Measurements from ENCODE around the gene MTHFD1L.
"Not testable (repeated sequence)": the region's sequence is repeated elsewhere in the genome, so short reads cannot be mapped to it uniquely, and the experiment has no call there.

The MTHFD1L gene

DNA sequence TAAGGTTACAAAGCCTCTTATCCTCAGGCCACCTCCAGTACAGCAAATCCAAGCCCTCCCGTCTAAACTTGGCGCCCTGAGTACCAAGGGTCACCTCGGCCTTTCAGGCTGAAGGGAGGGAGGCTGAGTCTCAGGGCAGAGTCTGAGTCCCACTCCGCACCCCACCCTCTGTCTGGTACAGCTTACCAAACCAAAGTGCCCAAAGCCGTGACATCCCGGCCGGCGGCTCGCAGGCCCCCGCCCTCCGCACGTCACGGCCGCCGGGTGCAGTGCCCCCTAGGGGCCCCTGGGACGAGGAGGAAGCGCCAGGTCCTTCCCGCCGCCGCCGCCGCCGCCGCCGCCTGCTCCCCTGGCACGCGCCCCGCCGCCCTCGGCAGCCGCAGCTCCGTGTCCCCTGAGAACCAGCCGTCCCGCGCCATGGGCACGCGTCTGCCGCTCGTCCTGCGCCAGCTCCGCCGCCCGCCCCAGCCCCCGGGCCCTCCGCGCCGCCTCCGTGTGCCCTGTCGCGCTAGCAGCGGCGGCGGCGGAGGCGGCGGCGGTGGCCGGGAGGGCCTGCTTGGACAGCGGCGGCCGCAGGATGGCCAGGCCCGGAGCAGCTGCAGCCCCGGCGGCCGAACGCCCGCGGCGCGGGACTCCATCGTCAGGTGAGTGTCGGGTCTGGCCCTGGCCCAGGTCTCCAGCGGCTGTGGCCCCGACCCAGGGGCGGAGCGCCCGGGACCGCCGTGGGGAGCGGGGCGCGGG lies at the start of gene MTHFD1L:
MTHFD1L (plus strand) TSS at position 297 of the 741 bp plus-strand sequence; CDS start at position 418, 121 bp downstream.
- peak; percentile 66 for DNase-seq (ENCODE audit: low spot score)

DNA sequence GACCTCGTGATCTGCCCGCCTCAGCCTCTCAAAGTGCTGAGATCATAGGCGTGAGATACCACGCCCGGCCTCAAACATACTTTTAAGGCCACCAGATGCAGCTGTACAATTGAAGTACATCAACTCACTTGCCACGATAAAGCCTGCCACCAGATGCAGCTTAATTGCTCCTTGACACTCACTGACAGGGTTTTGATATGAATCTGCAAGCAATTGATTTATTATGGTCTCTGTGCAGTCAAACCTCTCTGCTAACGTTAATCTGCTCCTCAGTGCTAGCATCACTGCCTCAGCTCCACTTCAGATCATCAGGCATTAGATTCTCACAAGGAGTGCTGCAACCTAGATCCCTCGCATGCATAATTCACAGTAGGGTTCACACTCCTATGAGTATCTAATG lies 48.9 kb upstream of the MTHFD1L start:
- DNase-seq (ENCODE audit: low spot score) = not testable (repeated sequence)

- no peak for DNase-seq (ENCODE audit: low spot score)
Measured at GRCh38 chr6:150822932-150823331, 42.6 kb upstream of the MTHFD1L start.

- no peak for DNase-seq (ENCODE audit: low spot score)
Measured at GRCh38 chr6:150826788-150827187, 38.7 kb upstream of the MTHFD1L start.

- DNase-seq (ENCODE audit: low spot score) = not testable (repeated sequence)
Measured at GRCh38 chr6:150828107-150828506, 37.4 kb upstream of the MTHFD1L start.

GRCh38 chr6:150830439-150831165 lies 34.9 kb upstream of the MTHFD1L start:
- no peak for DNase-seq (ENCODE audit: low spot score)

- DNase-seq (ENCODE audit: low spot score) = no peak
Measured at GRCh38 chr6:150831577-150831976, 33.9 kb upstream of the MTHFD1L start.

GRCh38 chr6:150835620-150836019 lies 29.9 kb upstream of the MTHFD1L start:
- no peak for DNase-seq (ENCODE audit: low spot score)

DNA sequence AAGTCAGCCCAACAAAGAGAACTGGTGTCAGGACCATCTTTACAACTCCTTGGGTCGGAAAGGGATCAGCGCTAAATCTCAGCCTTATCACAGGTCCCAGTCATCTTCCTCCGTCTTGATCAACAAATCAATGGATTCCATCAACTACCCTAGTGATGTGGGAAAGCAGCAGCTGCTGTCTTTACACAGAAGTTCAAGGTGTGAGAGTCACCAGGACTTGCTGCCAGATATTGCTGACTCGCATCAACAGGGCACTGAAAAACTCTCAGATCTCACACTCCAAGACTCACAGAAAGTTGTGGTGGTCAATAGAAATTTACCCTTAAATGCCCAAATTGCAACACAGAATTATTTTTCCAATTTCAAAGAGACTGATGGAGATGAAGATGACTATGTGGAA lies 25.3 kb upstream of the MTHFD1L start:
- DNase-seq (ENCODE audit: low spot score) = no peak

- no peak for DNase-seq (ENCODE audit: low spot score)
Measured at GRCh38 chr6:150841189-150841588, 24.3 kb upstream of the MTHFD1L start.

DNA sequence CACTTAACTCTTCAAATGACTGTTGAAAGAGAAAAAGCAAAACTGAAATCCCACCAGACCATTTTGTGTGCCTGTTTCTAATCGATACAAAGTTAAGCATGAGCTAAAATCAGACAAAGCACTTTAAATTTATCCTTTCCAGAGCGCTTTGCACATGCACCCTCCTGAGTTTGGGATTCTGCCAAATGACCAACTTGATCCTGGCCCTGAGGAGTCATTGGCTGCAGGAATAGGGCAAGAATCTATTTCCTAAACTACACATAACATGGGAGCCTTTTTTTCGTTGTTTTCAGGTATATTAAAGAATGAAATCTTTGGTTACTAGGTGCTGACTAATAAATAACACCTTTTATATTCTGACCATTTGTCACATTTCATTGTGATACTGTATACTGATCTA lies 23.8 kb upstream of the MTHFD1L start:
- DNase-seq (ENCODE audit: low spot score) = no peak

DNA sequence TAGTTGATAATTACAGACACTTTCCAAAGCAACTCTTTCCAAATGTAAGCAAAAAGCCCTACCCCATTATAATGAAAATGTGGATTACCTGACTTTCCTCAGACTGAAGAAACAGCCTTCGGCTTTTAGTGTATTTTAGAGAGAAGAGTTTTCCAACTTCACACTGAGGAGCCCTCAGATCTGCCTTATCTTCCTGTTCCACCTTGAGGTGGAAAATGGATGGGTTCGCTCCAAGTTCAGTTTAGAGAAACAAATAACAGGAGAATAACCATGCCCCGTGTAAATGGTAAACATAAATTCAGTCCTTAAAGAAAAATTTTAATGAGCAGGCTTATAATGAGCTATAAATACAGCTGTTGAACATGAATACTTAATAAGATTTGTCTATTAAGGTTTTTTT lies 21.1 kb upstream of the MTHFD1L start:
- no peak for DNase-seq (ENCODE audit: low spot score)

DNA sequence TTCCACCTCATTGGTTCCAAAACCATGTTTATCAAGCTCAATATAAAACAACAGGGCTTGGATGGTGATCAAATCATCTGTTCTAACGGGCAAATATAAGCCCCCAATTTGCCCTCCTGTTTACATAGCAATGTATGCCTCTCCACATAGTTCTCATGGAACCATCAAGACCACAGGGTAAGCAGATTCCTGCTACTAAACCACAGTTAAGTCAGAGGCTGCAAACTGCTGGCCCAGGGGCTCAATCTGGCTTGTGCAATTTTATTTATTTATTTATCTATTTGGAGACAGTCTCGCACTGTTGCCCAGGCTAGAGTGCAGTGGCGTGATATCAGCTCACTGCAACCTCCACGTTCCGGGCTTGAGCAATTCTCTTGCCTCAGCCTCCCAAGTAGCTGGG lies 18.9 kb upstream of the MTHFD1L start:
- no peak for DNase-seq (ENCODE audit: low spot score)

DNA sequence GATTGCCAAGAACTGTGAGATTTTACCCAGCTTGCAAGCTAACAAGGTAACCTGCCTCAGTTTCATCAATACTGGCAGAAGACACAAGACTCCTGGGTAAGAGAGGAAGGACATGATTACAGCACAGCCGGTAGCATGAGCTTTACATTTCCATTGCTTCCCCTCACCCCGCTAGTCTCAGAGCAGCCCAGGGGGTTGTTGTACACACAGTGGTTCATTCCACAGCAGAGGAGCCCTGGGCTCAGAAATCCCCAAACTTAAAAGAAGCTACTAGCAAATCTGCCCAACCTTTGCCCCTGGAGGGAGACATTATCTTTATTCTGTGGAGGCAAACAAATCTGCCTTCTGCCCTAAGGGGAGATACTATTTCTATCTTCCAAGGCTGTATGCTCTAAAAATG lies 17.1 kb upstream of the MTHFD1L start:
- DNase-seq (ENCODE audit: low spot score) = no peak

DNA sequence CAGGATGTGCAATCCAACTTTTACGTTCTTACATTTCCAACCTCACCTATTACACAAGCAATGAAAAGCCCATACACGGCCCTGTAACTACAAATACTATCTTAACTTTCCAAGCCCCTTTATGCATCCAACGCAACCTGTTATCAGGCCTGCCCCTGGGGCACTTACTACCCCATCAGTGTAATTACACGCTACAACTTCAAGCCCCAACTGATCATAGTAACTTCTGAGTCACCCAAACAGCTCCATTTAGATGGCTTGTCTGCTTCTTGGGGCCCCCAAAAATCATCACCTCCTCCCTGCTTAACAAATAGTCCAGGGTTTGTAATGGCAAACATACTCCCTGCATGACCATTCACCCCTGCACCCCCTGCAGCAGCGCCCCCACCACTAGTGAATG lies 11.1 kb upstream of the MTHFD1L start:
- DNase-seq (ENCODE audit: low spot score) = not testable (repeated sequence)

- not testable (repeated sequence) for DNase-seq (ENCODE audit: low spot score)
Measured at GRCh38 chr6:150855171-150855570, 10.3 kb upstream of the MTHFD1L start.

GRCh38 chr6:150857062-150857944 lies 8.2 kb upstream of the MTHFD1L start:
- DNase-seq (ENCODE audit: low spot score) = no peak

DNA sequence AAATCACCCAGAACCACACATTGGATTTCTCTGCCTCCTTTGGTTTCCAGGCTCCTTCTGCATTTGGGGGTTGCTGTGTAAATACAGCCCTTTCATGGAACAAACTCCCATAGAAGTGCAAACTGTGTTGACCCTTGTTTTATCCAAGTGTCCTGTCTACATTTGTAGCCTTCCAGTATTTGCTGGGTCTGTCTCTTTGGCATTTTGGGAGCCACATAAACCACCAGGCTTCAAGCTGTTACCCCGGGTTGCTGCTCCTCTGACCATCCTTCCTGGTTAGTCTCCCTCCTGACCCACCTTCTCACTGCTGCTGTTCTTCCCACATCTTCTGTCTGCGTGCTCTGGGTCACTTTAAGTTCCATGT lies 7.6 kb upstream of the MTHFD1L start:
- DNase-seq (ENCODE audit: low spot score) = no peak

GRCh38 chr6:150861448-150862168 lies 3.9 kb upstream of the MTHFD1L start:
- not testable (repeated sequence) for DNase-seq (ENCODE audit: low spot score)

- DNase-seq (ENCODE audit: low spot score) = no peak
Measured at GRCh38 chr6:150863213-150863928, 2.1 kb upstream of the MTHFD1L start.

DNA sequence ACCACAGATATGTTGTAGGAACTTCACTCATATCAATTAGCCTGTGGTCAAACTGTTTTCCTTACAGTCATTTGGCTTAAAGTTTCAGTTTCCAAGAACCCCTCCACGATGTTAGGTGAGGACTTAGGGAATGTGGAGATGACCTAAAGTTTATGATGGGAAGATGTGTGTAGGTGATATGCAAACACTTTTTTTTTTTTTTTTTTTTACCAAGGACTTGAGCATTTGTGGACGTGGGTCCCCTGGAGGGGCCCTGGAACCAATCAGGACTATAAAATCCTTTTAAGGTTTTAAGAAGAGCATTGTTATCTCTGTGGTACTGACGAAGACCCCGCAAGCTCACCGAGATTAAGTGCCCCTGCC lies 478 bp upstream of the MTHFD1L start:
- no peak for DNase-seq (ENCODE audit: low spot score)

Data from CD4-positive, alpha-beta T cell treated with Interleukin-6 at 100 ng/mL for 8 hours (primary cell).